ENCODE data around the gene TAAR2. TPM values are rescaled to one million over a fixed set of nuclear protein-coding genes. Genes with fewer than 3 reads are reported as not detected.

TAAR2 gene
- total and polyA plus RNA-seq, 2 of the 13 experiments (the other 11 are each of a cell fraction or from before 2014, with no cell fraction given): not detected

GRCh38 chr6:132611616-132612015 lies 12.5 kb downstream of the TAAR2 start:
- Histone ChIP-seq H4K20me1 (ENCODE audit: insufficient read depth, low read length) (no peaks in the 10 kb centered on the region), H3K79me2 (ENCODE audit: insufficient read depth, low read length) (no peaks in the 10 kb centered on the region), H2AFZ (ENCODE audit: low read length) (no peak overlapping the region), H3K27ac (ENCODE audit: extremely low read length, insufficient read depth, low read length) (no peak overlapping the region), H3K4me1 (ENCODE audit: insufficient read depth, low read length) (peaks cover 18% of the 10 kb centered on the region), H3K9ac (ENCODE audit: insufficient read depth, low read depth, low read length) (no peak overlapping the region), H3K4me2 (ENCODE audit: low read depth, low read length) (no peak overlapping the region), H3K9me3 (ENCODE audit: low read length) (no peaks in the 10 kb centered on the region), H3K27me3 (ENCODE audit: control insufficient read depth in 1 of 2, insufficient read depth in 2 of 2, low read length in 2 of 2) (no peaks in the 10 kb centered on the region), H3K36me3 (replicated peaks in 1 of 2; ENCODE audit: control insufficient read depth in 1 of 2, insufficient read depth in 2 of 2, low read length in 2 of 2) (no peaks in the 10 kb centered on the region), H3K4me3 (replicated peaks in 1 of 3; ENCODE audit: insufficient read depth in 1 of 3, low read depth in 2 of 3, low read length in 3 of 3) (no peak overlapping the region)
- CTCF ChIA-PET (ENCODE audit: low intra/inter-chr PET ratio, low total read pairs): no interaction called here
- intact Hi-C loops (cut with micrococcal nuclease; ENCODE audit: unreplicated experiment) (no loop called here), in situ Hi-C loops (cut with HindIII; ENCODE audit: extremely low pct_ligation_motif_present, low pct_unique_long_range_greater_than_20kb) (no loop called here)
- TF ChIP-seq SOX6 (IDR thresholded peaks at IDR 0.05) (no peak), SOX6 (CRISPR knock-in tag; IDR thresholded peaks at IDR 0.05) (no peak), ZMYM3 (CRISPR knock-in tag; IDR thresholded peaks at IDR 0.05) (no peak), ATF3 (CRISPR knock-in tag; IDR thresholded peaks at IDR 0.05) (no peak), ZSCAN31 (CRISPR knock-in tag; IDR thresholded peaks at IDR 0.05; ENCODE audit: low read depth) (no peak), SRY (CRISPR knock-in tag; IDR thresholded peaks at IDR 0.05) (no peak)
- WGBS (ENCODE audit: low lambda C conversion rate): 52% methylated on average over 2 of the region's 2 CpGs
- POLR2A ChIA-PET: no interaction called here
- BruUV-seq (replicated peaks): no TSS peak
- no peak for DNase-seq (ENCODE audit: low spot score)
- no peak for FAIRE-seq
- no peak for ATAC-seq

GRCh38 chr6:132607544-132608233 lies 16.4 kb downstream of the TAAR2 start:
- no peak overlapping the region for H2AFZ ChIP-seq (ENCODE audit: low read length)
- intact Hi-C loops (cut with micrococcal nuclease; ENCODE audit: unreplicated experiment) (no loop called here), in situ Hi-C loops (cut with HindIII; ENCODE audit: extremely low pct_ligation_motif_present, low pct_unique_long_range_greater_than_20kb) (no loop called here)
- WGBS (ENCODE audit: low lambda C conversion rate): 13% methylated on average over 5 of the region's 5 CpGs
- no peaks in the 10 kb centered on the region for H3K36me3 ChIP-seq (replicated peaks in 1 of 2; ENCODE audit: control insufficient read depth in 1 of 2, insufficient read depth in 2 of 2, low read length in 2 of 2)
- ATAC-seq: no peak
- no peaks in the 10 kb centered on the region for H3K79me2 ChIP-seq (ENCODE audit: insufficient read depth, low read length)
- H3K9ac ChIP-seq (ENCODE audit: insufficient read depth, low read depth, low read length): no peak overlapping the region
- FAIRE-seq: no peak
- H3K9me3 ChIP-seq (ENCODE audit: low read length): no peaks in the 10 kb centered on the region
- H3K27me3 ChIP-seq (ENCODE audit: control insufficient read depth in 1 of 2, insufficient read depth in 2 of 2, low read length in 2 of 2): no peaks in the 10 kb centered on the region
- TF ChIP-seq ZNF121 (CRISPR knock-in tag; IDR thresholded peaks at IDR 0.05) (no peak), HNF1A (IDR thresholded peaks at IDR 0.05; ENCODE audit: low read depth) (peak; percentile 18; the same call in 1 of the 2 replicates), HNF1A (CRISPR knock-in tag; IDR thresholded peaks at IDR 0.05; ENCODE audit: borderline replicate concordance) (no peak)
- no peak for DNase-seq (ENCODE audit: low spot score)
- ChIA-PET CTCF (ENCODE audit: low intra/inter-chr PET ratio, low total read pairs) (no interaction called here), POLR2A (no interaction called here)
- H3K4me3 ChIP-seq (replicated peaks in 1 of 3; ENCODE audit: insufficient read depth in 1 of 3, low read depth in 2 of 3, low read length in 3 of 3): no peak overlapping the region
- peaks cover 13% of the 10 kb centered on the region for H3K4me1 ChIP-seq (ENCODE audit: insufficient read depth, low read length)
- no peaks in the 10 kb centered on the region for H4K20me1 ChIP-seq (ENCODE audit: insufficient read depth, low read length)
- H3K4me2 ChIP-seq (ENCODE audit: low read depth, low read length): no peak overlapping the region
- no TSS peak for BruUV-seq (replicated peaks)
- H3K27ac ChIP-seq (ENCODE audit: extremely low read length, insufficient read depth, low read length): no peak overlapping the region
